CD4-positive, alpha-beta memory T cell (primary cell): ENCODE measurements around the gene ZDHHC24. TPM values are rescaled to one million over a fixed set of nuclear protein-coding genes. Genes with fewer than 3 reads are reported as not detected.
"Not testable (repeated sequence)": the region's sequence is repeated elsewhere in the genome, so short reads cannot be mapped to it uniquely, and the experiment has no call there.

Source experiments
- CTCF ChIA-PET: fragments of 350-600 bp; sonication (Branson Sonifier 250); formaldehyde crosslinking; loops from one replicate; lab custom pipeline; 2021; ENCODE audit warnings: inconsistent platforms; ENCODE audit not compliant: partially characterized antibody; lab: Charles Lee
- POLR2A ChIA-PET: fragments of 350-600 bp; sonication (Branson Sonifier 250); formaldehyde crosslinking; loops from one replicate; lab custom pipeline; 2021; ENCODE audit not compliant: partially characterized antibody; lab: Charles Lee
- DNase-seq, 5 donors: peaks; one replicate each; pipeline versions ENCODE4 v3.0.0 to v3.0.0-alpha.2; 2020 to 2022; ENCODE audit warnings: mixed read lengths in 1 of 5
- H3K27ac ChIP-seq: one replicate; pipeline ENCODE4 v1.7.0; 2013; ENCODE audit warnings: low read depth, low read length
- H3K27me3 ChIP-seq: 2 replicates; pipeline ENCODE4 v1.7.0; 2013; ENCODE audit warnings: mild to moderate bottlenecking, low read length, moderate library complexity; ENCODE audit not compliant: insufficient read depth
- H3K36me3 ChIP-seq: 2 replicates; pipeline ENCODE4 v1.7.0; 2013; ENCODE audit warnings: mild to moderate bottlenecking, low read length, moderate library complexity; ENCODE audit not compliant: insufficient read depth
- H3K4me1 ChIP-seq: 2 replicates; pipeline ENCODE4 v1.7.0; 2013; ENCODE audit warnings: mild to moderate bottlenecking, low read length, moderate library complexity; ENCODE audit not compliant: insufficient read depth
- H3K4me3 ChIP-seq, 2 donors: one replicate each; pipeline ENCODE4 v1.7.0; 2013; ENCODE audit warnings: low read length in 2 of 2, mild to moderate bottlenecking in 1 of 2
- H3K9me3 ChIP-seq, 2 donors: one replicate each; pipeline ENCODE4 v1.7.0; 2013; ENCODE audit warnings: low read length in 2 of 2, control low read depth in 1 of 2; ENCODE audit not compliant: control insufficient read depth in 1 of 2
- H3K27ac Mint-ChIP-seq, 7 donors: one replicate each; pipeline ENCODE4 v1.8.0; 2020 to 2021; ENCODE audit warnings: mixed read lengths in 7 of 7, mild to moderate bottlenecking in 6 of 7, inconsistent platforms in 3 of 7, moderate library complexity in 3 of 7
- H3K27me3 Mint-ChIP-seq, 2 donors: one replicate each; pipeline ENCODE4 v1.8.0; 2020 to 2021; ENCODE audit warnings: mixed read lengths in 2 of 2
- H3K36me3 Mint-ChIP-seq, 2 donors: one replicate each; pipeline ENCODE4 v1.8.0; 2020 to 2021; ENCODE audit warnings: mixed read lengths in 2 of 2, inconsistent platforms in 1 of 2, mild to moderate bottlenecking in 1 of 2
- H3K4me1 Mint-ChIP-seq, 4 donors: one replicate each; pipeline ENCODE4 v1.8.0; 2020 to 2021; ENCODE audit warnings: mixed read lengths in 4 of 4, mild to moderate bottlenecking in 1 of 4
- H3K4me3 Mint-ChIP-seq, 8 donors: one replicate each; pipeline ENCODE4 v1.8.0; 2020 to 2021; ENCODE audit warnings: mixed read lengths in 8 of 8, mild to moderate bottlenecking in 7 of 8, moderate library complexity in 6 of 8, inconsistent platforms in 3 of 8
- H3K9me3 Mint-ChIP-seq, 8 donors: one replicate each; pipeline ENCODE4 v1.8.0; 2020 to 2021; ENCODE audit warnings: mixed read lengths in 8 of 8, mild to moderate bottlenecking in 5 of 8, inconsistent platforms in 3 of 8, moderate library complexity in 1 of 8
- intact Hi-C: fragments of 100-400 bp; cut with micrococcal nuclease; formaldehyde crosslinking; loops from one replicate; pipeline ENCODE4 v1.15.1; 2023
- polyA plus RNA-seq, 2 donors: library from polyadenylated mRNA; unstranded; fragments of 300-500 nt; fragmentation: Illumina TruSeq; gene quantifications; one replicate each; pipeline ENCODE4 v1.2.3, GENCODE V29; 2021
- total RNA-seq, 2 experiments: library from RNA; stranded (reverse); gene quantifications; one replicate each; pipeline ENCODE4 v1.2.3, GENCODE V29; 2021

ZDHHC24 gene
- total and polyA plus RNA-seq, 4 experiments from 2014 or later, result 12.2 to 27.2 (median 19.8) TPM

DNA sequence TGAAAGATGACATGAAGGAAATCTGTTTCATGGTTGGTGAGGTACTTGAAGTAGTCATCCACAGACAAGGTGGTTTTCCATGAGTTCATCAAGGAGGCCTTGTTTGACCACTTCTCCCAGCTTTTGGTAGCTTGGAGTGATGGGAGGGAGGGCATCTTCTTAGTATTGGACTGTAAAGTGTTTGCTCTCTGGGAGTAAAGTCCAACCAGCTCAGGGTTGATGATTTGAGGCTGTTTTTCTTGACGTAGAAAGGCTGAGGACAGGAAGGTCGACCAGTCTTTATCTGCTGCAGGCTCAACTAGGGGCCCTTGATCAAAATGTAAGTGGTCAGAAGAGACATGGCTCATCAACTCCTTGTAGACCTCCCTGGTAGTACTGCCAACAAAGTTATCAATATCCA is 45.3 kb upstream of the ZDHHC24 start:
- no peak for DNase-seq
- CTCF ChIA-PET, result interaction anchor here (0.9 to 6.9 kb wide), 8 partner anchors 12 to 87 kb away, joined by 3 to 54 read pairs (median 5); partner anchors contain the start of genes RBM4 and RBM4B
- Histone ChIP-seq H3K4me3 (no peak overlapping the region), H3K36me3 (no peaks in the 10 kb centered on the region), H3K27ac (no peak overlapping the region), H3K4me1 (peaks cover 35% of the 10 kb centered on the region), H3K27me3 (no peaks in the 10 kb centered on the region), H3K9me3 (no peaks in the 10 kb centered on the region)
- peaks cover 0 to 5% of the 10 kb centered on the region in 2 donors for H3K36me3 Mint-ChIP-seq
- H3K9me3 Mint-ChIP-seq, result no peaks in the 10 kb centered on the region
- peak overlapping the region in 3 of 8 donors; percentile 17 to 100 (median 99) for H3K4me3 Mint-ChIP-seq
- intact Hi-C loops, result no loop called here
- peaks cover 16 to 41% (median 25%) of the 10 kb centered on the region in 4 donors for H3K4me1 Mint-ChIP-seq
- peak overlapping the region in 3 of 7 donors; percentile 22 to 53 (median 31) for H3K27ac Mint-ChIP-seq
- H3K27me3 Mint-ChIP-seq, result no peaks in the 10 kb centered on the region
- POLR2A ChIA-PET, result interaction anchor here (0.8 to 6.1 kb wide), 5 partner anchors 9 to 124 kb away, joined by 3 to 69 read pairs (median 7); partner anchors contain the start of genes PELI3, RBM14 and RBM4

DNA sequence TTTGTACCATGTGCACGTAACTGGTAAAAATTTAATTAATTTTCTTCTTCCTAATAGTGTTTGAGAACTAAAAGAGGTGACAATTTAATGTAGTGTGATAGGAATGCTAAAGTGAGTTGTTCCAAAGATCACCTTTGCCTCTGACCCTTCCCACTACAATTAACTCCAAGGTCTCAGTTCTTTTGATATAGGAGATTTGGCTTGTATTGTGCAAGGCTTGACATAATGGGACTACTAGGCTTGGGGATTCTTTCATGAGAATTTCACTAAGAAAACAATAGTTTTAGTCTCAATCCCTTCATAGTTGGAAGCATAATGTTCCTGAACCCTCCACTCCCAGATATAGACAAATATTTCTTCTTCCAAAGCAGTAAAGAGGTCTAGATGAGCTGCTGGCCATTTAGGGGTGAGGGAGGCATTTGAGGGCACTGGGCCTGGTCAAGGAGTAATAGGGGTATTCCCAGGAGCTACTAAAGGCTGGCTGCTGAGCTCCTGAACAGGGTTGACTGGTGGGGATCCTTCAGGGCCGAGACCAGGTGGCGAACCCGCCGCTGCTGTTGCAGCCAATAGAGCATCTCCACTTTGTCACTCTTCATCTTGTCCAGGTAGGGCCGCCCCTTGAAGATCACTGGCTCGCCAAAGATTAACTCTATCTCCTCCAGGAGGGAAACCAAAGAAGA is 44.3 kb upstream of the ZDHHC24 start:
- Mint-ChIP-seq H3K36me3 (peaks cover 0 to 5% of the 10 kb centered on the region in 2 donors), H3K27me3 (no peaks in the 10 kb centered on the region), H3K27ac (peak overlapping the region in 3 of 7 donors; percentile 42 to 82 (median 48)), H3K4me1 (peaks cover 14 to 31% (median 20%) of the 10 kb centered on the region in 4 donors), H3K4me3 (peak overlapping the region in 2 of 8 donors; percentile 15 to 29), H3K9me3 (no peaks in the 10 kb centered on the region)
- H3K36me3 ChIP-seq, result no peaks in the 10 kb centered on the region
- peaks cover 24% of the 10 kb centered on the region for H3K4me1 ChIP-seq
- ChIA-PET CTCF (interaction anchor here (1.2 to 6.9 kb wide), 4 partner anchors 11 to 88 kb away, joined by 4 to 54 read pairs (median 27); partner anchors contain the start of gene RBM4B), POLR2A (interaction anchor here (0.8 to 4.6 kb wide), 5 partner anchors 10 to 123 kb away, joined by 3 to 41 read pairs (median 4); partner anchors contain the start of genes PELI3, RBM14 and RBM4)
- no peak overlapping the region for H3K27ac ChIP-seq
- no peak for DNase-seq
- no peaks in the 10 kb centered on the region for H3K27me3 ChIP-seq
- intact Hi-C loops, result no loop called here
- no peaks in the 10 kb centered on the region for H3K9me3 ChIP-seq
- no peak overlapping the region for H3K4me3 ChIP-seq

DNA sequence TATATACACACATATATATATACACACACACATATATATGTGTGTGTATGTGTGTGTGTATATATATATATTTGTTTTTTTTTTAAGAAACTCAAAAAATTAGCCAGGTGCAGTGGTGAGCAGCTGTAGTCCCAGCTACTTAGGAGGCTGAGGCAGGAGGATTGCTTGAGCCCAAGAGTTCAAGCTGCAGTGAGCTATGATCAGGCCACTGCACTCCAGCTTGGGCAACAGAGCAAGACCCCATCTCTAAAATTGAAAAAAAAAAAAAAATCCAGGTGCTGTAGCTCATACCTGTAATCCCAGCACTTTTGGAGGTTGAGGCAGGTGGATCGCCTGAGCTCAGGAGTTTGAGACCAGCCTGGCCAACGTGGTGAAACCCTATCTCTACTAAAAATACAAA is 43.5 kb upstream of the ZDHHC24 start:
- H3K9me3 Mint-ChIP-seq, H3K27ac ChIP-seq, DNase-seq, H3K4me3 Mint-ChIP-seq, H3K36me3 Mint-ChIP-seq, H3K4me3 ChIP-seq, H3K27me3 Mint-ChIP-seq, H3K27me3 ChIP-seq, H3K27ac Mint-ChIP-seq, H3K9me3 ChIP-seq, H3K36me3 ChIP-seq, intact Hi-C loops: not testable (repeated sequence)
- H3K4me1 ChIP-seq, result peaks cover 17% of the 10 kb centered on the region
- peaks cover 9 to 23% (median 14%) of the 10 kb centered on the region in 4 donors for H3K4me1 Mint-ChIP-seq
- ChIA-PET CTCF (interaction anchor here (1.4 to 5.9 kb wide), 2 partner anchors 10 to 89 kb away, joined by 9 to 54 read pairs; partner anchors contain the start of gene RBM4B), POLR2A (interaction anchor here (0.9 kb wide), 1 partner anchor 34 kb away, joined by 4 read pairs; no protein-coding TSS in a partner anchor)

DNA sequence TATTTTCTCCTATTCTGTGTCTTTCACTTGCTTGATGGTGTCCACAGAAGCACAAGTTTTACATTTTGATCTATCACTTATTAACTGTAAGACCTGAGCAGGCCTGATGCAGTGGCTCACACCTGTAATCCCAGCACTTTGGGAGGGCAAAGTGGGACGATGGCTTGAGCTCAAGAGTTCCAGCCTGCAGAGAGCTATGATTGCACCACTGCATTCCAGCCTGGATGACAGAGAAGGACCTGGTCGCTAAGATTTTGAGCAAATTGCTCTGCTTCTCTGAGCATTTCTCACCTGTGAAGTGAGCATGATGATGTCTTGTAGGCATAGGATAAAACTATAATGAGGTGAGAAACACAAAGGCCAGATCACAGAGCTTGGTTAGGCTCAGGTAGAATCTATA is 40.3 kb upstream of the ZDHHC24 start:
- H3K27ac ChIP-seq, result no peak overlapping the region
- DNase-seq, result no peak
- ChIA-PET CTCF (interaction anchor here (0.8 to 1.1 kb wide), 3 partner anchors 8 to 92 kb away, joined by 3 to 5 read pairs (median 3); no protein-coding TSS in a partner anchor), POLR2A (interaction anchor here (1.2 kb wide), 1 partner anchor 91 kb away, joined by 4 read pairs; the partner anchor contains the start of gene RBM4B)
- Mint-ChIP-seq H3K4me3 (no peak overlapping the region), H3K36me3 (no peaks in the 10 kb centered on the region), H3K27ac (no peak overlapping the region), H3K27me3 (peaks cover 0 to 1% of the 10 kb centered on the region in 2 donors), H3K9me3 (peaks cover 0 to 10% (median 6%) of the 10 kb centered on the region in 8 donors), H3K4me1 (no peaks in the 10 kb centered on the region)
- no peaks in the 10 kb centered on the region for H3K4me1 ChIP-seq
- intact Hi-C loops, result no loop called here
- no peaks in the 10 kb centered on the region for H3K27me3 ChIP-seq
- H3K4me3 ChIP-seq, result no peak overlapping the region
- H3K36me3 ChIP-seq, result no peaks in the 10 kb centered on the region
- no peaks in the 10 kb centered on the region for H3K9me3 ChIP-seq

DNA sequence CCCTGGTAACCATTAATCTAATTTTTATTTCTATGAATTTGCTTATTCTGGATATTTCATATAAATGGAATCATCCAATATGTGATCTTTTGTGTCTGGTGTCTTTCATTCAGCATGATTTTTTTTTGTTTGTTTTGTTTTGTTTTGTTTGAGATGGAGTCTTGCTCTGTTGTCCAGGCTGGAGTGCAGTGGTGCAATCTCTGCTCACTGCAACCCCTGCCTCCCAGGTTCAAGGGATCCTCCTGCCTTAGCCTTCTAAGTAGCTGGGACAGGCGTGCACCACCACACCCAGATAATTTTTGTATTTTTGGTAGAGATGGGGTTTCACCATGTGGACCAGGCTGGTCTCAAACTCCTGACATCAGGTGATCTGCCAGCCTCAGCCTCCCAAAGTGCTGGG is 39.6 kb upstream of the ZDHHC24 start:
- H3K4me1 Mint-ChIP-seq, H3K4me3 ChIP-seq, H3K4me3 Mint-ChIP-seq, H3K27ac ChIP-seq, H3K36me3 Mint-ChIP-seq, H3K27me3 ChIP-seq, H3K27ac Mint-ChIP-seq, H3K27me3 Mint-ChIP-seq, DNase-seq, H3K9me3 ChIP-seq, H3K4me1 ChIP-seq, intact Hi-C loops, H3K9me3 Mint-ChIP-seq, H3K36me3 ChIP-seq: not testable (repeated sequence)
- ChIA-PET CTCF (interaction anchor here (1.0 to 1.2 kb wide), 2 partner anchors 52 to 93 kb away, joined by 3 to 4 read pairs; partner anchors contain the start of gene RBM4B), POLR2A (interaction anchor here (0.8 kb wide), 1 partner anchor 93 kb away, joined by 3 read pairs; no protein-coding TSS in a partner anchor)

DNA sequence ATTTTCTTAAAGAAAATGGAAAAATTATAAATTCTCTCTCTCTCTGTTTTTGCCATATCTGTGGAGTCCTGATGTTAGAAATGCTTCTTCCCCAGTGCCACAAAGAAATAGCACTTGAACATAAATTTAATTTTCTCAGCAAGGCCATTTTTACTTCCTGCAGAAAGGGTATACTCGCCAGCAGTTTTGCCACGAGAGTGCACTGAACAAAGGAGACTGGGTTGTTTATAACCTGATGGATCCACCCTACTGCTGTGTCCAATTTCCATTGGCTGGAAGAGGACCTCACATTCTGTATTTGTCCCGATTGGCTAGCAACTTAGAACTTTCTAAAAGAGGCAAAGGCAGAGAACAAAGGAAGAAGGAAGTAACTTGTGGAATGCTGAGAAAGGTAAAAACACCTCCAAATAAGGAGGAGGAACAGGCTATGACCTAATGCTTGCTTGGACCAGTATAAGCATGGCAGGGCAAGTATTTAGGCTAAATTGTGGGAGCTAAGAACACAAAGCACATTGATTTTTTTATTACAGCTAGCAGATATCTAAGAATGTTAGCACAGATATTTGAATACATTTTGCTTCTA is 36.8 kb upstream of the ZDHHC24 start:
- intact Hi-C loops, DNase-seq, H3K4me3 Mint-ChIP-seq, POLR2A ChIA-PET, H3K27me3 Mint-ChIP-seq, H3K9me3 Mint-ChIP-seq, H3K27ac Mint-ChIP-seq, H3K36me3 Mint-ChIP-seq, H3K4me1 ChIP-seq, H3K27me3 ChIP-seq, H3K36me3 ChIP-seq, H3K4me3 ChIP-seq, H3K27ac ChIP-seq, H3K9me3 ChIP-seq: not testable (repeated sequence)
- CTCF ChIA-PET, result interaction anchor here (1.6 to 7.2 kb wide), 2 partner anchors 9 to 97 kb away, joined by 5 to 268 read pairs; partner anchors contain the start of gene RBM4B
- H3K4me1 Mint-ChIP-seq, result peaks cover 0 to 12% (median 6%) of the 10 kb centered on the region in 4 donors
